Endodermal cell (in vitro differentiated cells): ENCODE measurements around the gene SPATA1. TPM values are rescaled to one million over a fixed set of nuclear protein-coding genes. Genes with fewer than 3 reads are reported as not detected.

Source experiments
- DNase-seq: peaks from one replicate; pipeline ENCODE4 v3.0.0-alpha.2; 2017
- H3K27ac ChIP-seq: 2 replicates; pipeline ENCODE4 v1.5.1; 2013; ENCODE audit warnings: mild to moderate bottlenecking, low read depth, low read length, moderate library complexity
- H3K27me3 ChIP-seq: 2 replicates; pipeline ENCODE4 v1.6.1; 2013; ENCODE audit warnings: mild to moderate bottlenecking, low read length, moderate library complexity; ENCODE audit not compliant: insufficient read depth, control insufficient read depth, poor library complexity, severe bottlenecking
- H3K36me3 ChIP-seq: 2 replicates; pipeline ENCODE4 v1.7.0; 2013; ENCODE audit warnings: mild to moderate bottlenecking, low read length, moderate library complexity; ENCODE audit not compliant: control insufficient read depth, insufficient read depth
- H3K4me1 ChIP-seq: one replicate; pipeline ENCODE4 v1.7.0; 2013; ENCODE audit warnings: low read length; ENCODE audit not compliant: control insufficient read depth, insufficient read depth
- H3K4me3 ChIP-seq: 2 replicates; pipeline ENCODE4 v1.5.1; 2013; ENCODE audit warnings: mild to moderate bottlenecking, low read length, moderate library complexity
- H3K9ac ChIP-seq: 2 replicates; pipeline ENCODE4 v1.6.1; 2013; ENCODE audit warnings: mild to moderate bottlenecking, low read length, moderate library complexity; ENCODE audit not compliant: poor library complexity, severe bottlenecking; ENCODE audit errors: extremely low read depth
- H3K9me3 ChIP-seq: 2 replicates; pipeline ENCODE4 v1.6.1; 2013; ENCODE audit warnings: mild to moderate bottlenecking, low read length, moderate library complexity; ENCODE audit not compliant: control insufficient read depth
- H3K27ac Mint-ChIP-seq: 2 replicates; pipeline ENCODE4 v1.8.0; 2020; ENCODE audit warnings: mixed read lengths
- H3K27me3 Mint-ChIP-seq: 2 replicates; pipeline ENCODE4 v1.8.0; 2021; ENCODE audit warnings: mild to moderate bottlenecking, mixed read lengths; ENCODE audit not compliant: insufficient read depth
- H3K36me3 Mint-ChIP-seq: 2 replicates; pipeline ENCODE4 v1.8.0; 2020; ENCODE audit warnings: low read depth, mixed read lengths
- H3K4me1 Mint-ChIP-seq: 2 replicates; pipeline ENCODE4 v1.8.0; 2020; ENCODE audit warnings: mixed read lengths
- H3K4me3 Mint-ChIP-seq: 2 replicates; pipeline ENCODE4 v1.8.0; 2020; ENCODE audit warnings: mild to moderate bottlenecking, moderate library complexity, mixed read lengths
- H3K9me3 Mint-ChIP-seq: 2 replicates; pipeline ENCODE4 v1.8.0; 2020; ENCODE audit warnings: mild to moderate bottlenecking, mixed read lengths
- CTCF ChIP-seq: fragments of 200-600 bp; sonication (generic); conservative IDR thresholded peaks from 2 replicates; pipeline ENCODE4 v1.5.0; 2021; ENCODE audit warnings: antibody characterized with exemption, mild to moderate bottlenecking
- WGBS, 2 experiments: methylation state at CpG; one replicate each; pipeline versions ENCODE4 v1.1.5 to v1.1.7; 2013; ENCODE audit warnings: missing lambda C conversion rate in 2 of 2, mixed read lengths in 1 of 2; ENCODE audit not compliant: insufficient coverage in 1 of 2, insufficient read length in 1 of 2; 5-methylcytosine and 5-hydroxymethylcytosine counted together
- total RNA-seq, 2 donors: library from RNA; stranded (reverse); fragmentation: NEBNext Ultra II Directional in 1 of 2; extraction: Animal tissue kit (Norgen Biotek cat#: 25700) in 1 of 2; gene quantifications; 2 replicates in 1 of 2; 3 replicates in 1 of 2; pipeline ENCODE4 v1.2.1, GENCODE V29; 2021

The SPATA1 gene
- total RNA-seq, 2 donors from 2014 or later = 0.55 to 1.6 TPM

- 89 to 95% methylated on average over 2 of the region's 2 CpGs for WGBS, 2 experiments
- H3K36me3 ChIP-seq = no peaks in the 10 kb centered on the region
- Mint-ChIP-seq H3K4me3 (no peak overlapping the region), H3K36me3 (peaks cover 16% of the 10 kb centered on the region), H3K27me3 (peaks cover 3% of the 10 kb centered on the region), H3K9me3 (peaks cover 63% of the 10 kb centered on the region), H3K27ac (no peak overlapping the region), H3K4me1 (no peaks in the 10 kb centered on the region)
- H3K27me3 ChIP-seq = no peaks in the 10 kb centered on the region
- peak overlapping the region; percentile 70 for H3K4me3 ChIP-seq
- TF ChIP-seq CTCF = no peak
- H3K27ac ChIP-seq = no peak overlapping the region
- peaks cover 73% of the 10 kb centered on the region for H3K9me3 ChIP-seq
- H3K4me1 ChIP-seq = no peaks in the 10 kb centered on the region
- no peak for DNase-seq
- H3K9ac ChIP-seq = no peak overlapping the region
Measured at GRCh38 chr1:84613026-84613425, 106.8 kb downstream of the SPATA1 start.

DNA sequence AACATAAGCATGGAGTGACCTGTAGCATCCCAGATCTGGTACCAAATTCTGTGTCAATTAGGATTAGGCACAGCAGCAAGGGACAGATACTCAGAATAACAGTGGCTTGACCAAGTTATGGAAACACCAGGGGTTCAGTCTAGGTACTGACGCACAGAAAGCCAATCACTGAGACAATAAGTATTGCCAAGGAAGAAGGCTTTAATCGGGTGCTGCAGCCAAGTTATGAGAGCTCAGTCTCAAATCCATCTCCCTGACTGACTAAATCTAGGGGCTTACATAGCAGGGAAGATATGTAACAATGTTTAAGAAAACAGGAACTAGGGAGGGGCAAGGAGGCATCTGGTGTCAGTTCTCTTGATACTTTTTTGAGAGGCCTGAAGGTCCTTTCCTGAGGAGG, 107.7 kb downstream of the SPATA1 start:
- no peaks in the 10 kb centered on the region for H3K4me1 Mint-ChIP-seq
- H3K27me3 ChIP-seq = no peaks in the 10 kb centered on the region
- WGBS, 2 experiments = 94% methylated on average over 2 of the region's 2 CpGs
- H3K27ac ChIP-seq = no peak overlapping the region
- peaks cover 64% of the 10 kb centered on the region for H3K9me3 ChIP-seq
- peaks cover 57% of the 10 kb centered on the region for H3K9me3 Mint-ChIP-seq
- no peak overlapping the region for H3K27ac Mint-ChIP-seq
- peaks cover 3% of the 10 kb centered on the region for H3K27me3 Mint-ChIP-seq
- DNase-seq = no peak
- H3K9ac ChIP-seq = no peak overlapping the region
- peaks cover 16% of the 10 kb centered on the region for H3K36me3 Mint-ChIP-seq
- H3K36me3 ChIP-seq = no peaks in the 10 kb centered on the region
- no peak for TF ChIP-seq CTCF
- H3K4me3 Mint-ChIP-seq = no peak overlapping the region
- H3K4me1 ChIP-seq = no peaks in the 10 kb centered on the region
- H3K4me3 ChIP-seq = peak overlapping the region; percentile 41

- no peak for DNase-seq
- H3K9me3 Mint-ChIP-seq = peaks cover 47% of the 10 kb centered on the region
- WGBS, 2 experiments = 67 to 100% methylated on average over 1 of the region's 1 CpG
- peaks cover 8% of the 10 kb centered on the region for H3K4me1 Mint-ChIP-seq
- no peak overlapping the region for H3K4me3 ChIP-seq
- H3K27ac Mint-ChIP-seq = no peak overlapping the region
- peaks cover 45% of the 10 kb centered on the region for H3K9me3 ChIP-seq
- no peak overlapping the region for H3K27ac ChIP-seq
- H3K9ac ChIP-seq = no peak overlapping the region
- H3K36me3 Mint-ChIP-seq = peaks cover 16% of the 10 kb centered on the region
- no peak for TF ChIP-seq CTCF
- no peaks in the 10 kb centered on the region for H3K27me3 ChIP-seq
- H3K4me1 ChIP-seq = no peaks in the 10 kb centered on the region
- H3K27me3 Mint-ChIP-seq = peaks cover 5% of the 10 kb centered on the region
- no peak overlapping the region for H3K4me3 Mint-ChIP-seq
- no peaks in the 10 kb centered on the region for H3K36me3 ChIP-seq
Measured at GRCh38 chr1:84615790-84616189, 109.6 kb downstream of the SPATA1 start.

Other genes starting within 250 kb of the SPATA1 start
- 1 to 10 TPM; 1.8 to 2.5 TPM for gene SAMD13, start 204.7 kb upstream of the SPATA1 start, total RNA-seq
- gene DNASE2B, start 107.9 kb upstream of the SPATA1 start, total RNA-seq = not detected
- gene RPF1, start 27.1 kb upstream of the SPATA1 start, total RNA-seq = 10 to 100 TPM; 31.6 to 34.0 TPM
- gene GNG5, start 195 bp downstream of the SPATA1 start, total RNA-seq = 100 to 1,000 TPM; 124 to 144 TPM
- gene CTBS, start 68.1 kb downstream of the SPATA1 start, total RNA-seq = 10 to 100 TPM; 12.3 to 19.6 TPM
- gene SSX2IP, start 184.1 kb downstream of the SPATA1 start, total RNA-seq = 10 to 100 TPM; 16.6 to 21.8 TPM